ENCODE data around the gene STK39. TPM values are rescaled to one million over a fixed set of nuclear protein-coding genes. Genes with fewer than 3 reads are reported as not detected.

Gene STK39
- polyA plus RNA-seq, 1 donor (not counting 4 experiments of a cell fraction or from before 2014, with no cell fraction given): 20.7 TPM

DNA sequence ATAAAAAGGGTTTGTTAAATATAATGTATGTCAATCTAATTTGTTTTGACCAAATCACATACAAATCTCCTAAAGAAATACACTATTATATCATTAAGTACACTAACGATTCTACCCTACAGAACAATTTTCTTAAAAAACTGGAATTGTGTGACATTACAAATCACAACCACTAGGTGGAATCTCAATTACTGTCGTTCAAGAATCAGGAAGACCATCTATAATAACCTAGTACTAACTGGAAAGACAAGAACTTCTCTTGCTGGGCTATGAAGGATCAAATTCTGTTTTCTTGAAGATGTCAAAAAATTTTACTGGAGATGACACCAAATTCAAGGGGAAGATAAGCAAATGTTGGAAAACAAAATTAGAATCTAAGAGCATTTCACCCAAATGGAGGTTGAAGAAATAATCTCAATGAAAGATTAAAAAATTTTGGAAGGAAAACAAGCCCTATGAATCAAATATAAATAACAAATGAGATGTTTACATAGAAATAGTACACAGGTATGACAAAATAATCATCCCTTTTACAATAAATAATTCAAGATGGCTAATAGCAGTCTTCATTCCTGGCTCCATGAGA is 110.9 kb downstream of the STK39 start:
- Histone ChIP-seq H3K4me3 (ENCODE audit: control insufficient read depth in 2 of 3, extremely low read depth in 1 of 3, insufficient read depth in 2 of 3, low read depth in 1 of 3, low read length in 3 of 3) (no peak overlapping the region), H3K36me3 (ENCODE audit: control insufficient read depth in 2 of 2, extremely low read depth in 1 of 2, insufficient read depth in 2 of 2, low read length in 2 of 2) (peaks cover 1 to 5% of the 10 kb centered on the region in 2 experiments), H4K20me1 (ENCODE audit: control insufficient read depth, extremely low read depth, insufficient read depth, low read length) (no peaks in the 10 kb centered on the region), H3K4me2 (ENCODE audit: control insufficient read depth, extremely low read depth, insufficient read depth, low read depth, low read length) (no peak overlapping the region), H3K9ac (ENCODE audit: control insufficient read depth, extremely low read depth, insufficient read depth, low read length) (no peak overlapping the region), H3K27ac (ENCODE audit: control insufficient read depth, insufficient read depth, low read length) (no peak overlapping the region), H3K27me3 (ENCODE audit: control insufficient read depth, extremely low read depth, insufficient read depth, low read length) (no peaks in the 10 kb centered on the region), H3K79me2 (ENCODE audit: control insufficient read depth, insufficient read depth, low read length) (no peaks in the 10 kb centered on the region), H3K4me1 (ENCODE audit: control insufficient read depth, extremely low read depth, insufficient read depth, low read length) (no peaks in the 10 kb centered on the region), H3K9me1 (ENCODE audit: control insufficient read depth, extremely low read depth, insufficient read depth, low read length) (no peaks in the 10 kb centered on the region), H3K9me3 (ENCODE audit: control insufficient read depth, low read depth, low read length) (no peaks in the 10 kb centered on the region), H2AFZ (ENCODE audit: control insufficient read depth, low read length) (no peak overlapping the region)
- no peak for DNase-seq (ENCODE audit: low read depth, low spot score)
- no peak for TF ChIP-seq EZH2 (IDR thresholded peaks at IDR 0.05; ENCODE audit: low read length)
- TF ChIP-seq, protein P1, sequence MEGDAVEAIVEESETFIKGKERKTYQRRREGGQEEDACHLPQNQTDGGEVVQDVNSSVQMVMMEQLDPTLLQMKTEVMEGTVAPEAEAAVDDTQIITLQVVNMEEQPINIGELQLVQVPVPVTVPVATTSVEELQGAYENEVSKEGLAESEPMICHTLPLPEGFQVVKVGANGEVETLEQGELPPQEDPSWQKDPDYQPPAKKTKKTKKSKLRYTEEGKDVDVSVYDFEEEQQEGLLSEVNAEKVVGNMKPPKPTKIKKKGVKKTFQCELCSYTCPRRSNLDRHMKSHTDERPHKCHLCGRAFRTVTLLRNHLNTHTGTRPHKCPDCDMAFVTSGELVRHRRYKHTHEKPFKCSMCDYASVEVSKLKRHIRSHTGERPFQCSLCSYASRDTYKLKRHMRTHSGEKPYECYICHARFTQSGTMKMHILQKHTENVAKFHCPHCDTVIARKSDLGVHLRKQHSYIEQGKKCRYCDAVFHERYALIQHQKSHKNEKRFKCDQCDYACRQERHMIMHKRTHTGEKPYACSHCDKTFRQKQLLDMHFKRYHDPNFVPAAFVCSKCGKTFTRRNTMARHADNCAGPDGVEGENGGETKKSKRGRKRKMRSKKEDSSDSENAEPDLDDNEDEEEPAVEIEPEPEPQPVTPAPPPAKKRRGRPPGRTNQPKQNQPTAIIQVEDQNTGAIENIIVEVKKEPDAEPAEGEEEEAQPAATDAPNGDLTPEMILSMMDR (optimal IDR thresholded peaks at IDR 0.05 in 1 of 3, IDR thresholded peaks at IDR 0.05 in 1 of 3, conservative IDR thresholded peaks at IDR 0.05 in 1 of 3; ENCODE audit: extremely low read depth in 1 of 3, insufficient read depth in 2 of 3, low read length in 3 of 3): peak in 2 of 3 experiments; percentile 39 to 48
- FAIRE-seq: peak; percentile 26
- dilution Hi-C loops (cut with MboI; ENCODE audit: extremely low pct_ligation_motif_present, low sequenced_read_pairs): no loop called here

DNA sequence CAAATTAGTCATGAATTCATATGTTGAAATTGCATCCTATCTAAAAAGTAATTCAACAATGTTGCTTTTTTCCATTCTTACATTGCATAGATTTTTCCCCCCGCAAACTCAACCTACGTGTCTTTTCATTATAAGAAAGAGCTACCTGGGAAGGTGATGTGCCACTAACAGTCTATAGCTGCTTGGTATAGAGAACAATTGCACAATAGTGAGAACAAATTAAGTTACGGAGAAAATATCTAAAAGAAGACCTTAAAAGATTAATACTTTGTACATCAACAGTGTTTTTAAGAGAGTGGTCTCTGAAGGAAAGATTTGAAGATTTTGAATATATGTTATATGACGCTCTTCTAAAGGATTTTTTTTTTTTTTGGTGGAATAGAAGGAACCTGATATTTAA is 111.8 kb downstream of the STK39 start:
- Histone ChIP-seq H3K9me3 (ENCODE audit: control insufficient read depth, low read depth, low read length) (no peaks in the 10 kb centered on the region), H4K20me1 (ENCODE audit: control insufficient read depth, extremely low read depth, insufficient read depth, low read length) (no peaks in the 10 kb centered on the region), H3K27ac (ENCODE audit: control insufficient read depth, insufficient read depth, low read length) (no peak overlapping the region), H3K9me1 (ENCODE audit: control insufficient read depth, extremely low read depth, insufficient read depth, low read length) (no peaks in the 10 kb centered on the region), H3K4me2 (ENCODE audit: control insufficient read depth, extremely low read depth, insufficient read depth, low read depth, low read length) (no peak overlapping the region), H3K36me3 (ENCODE audit: control insufficient read depth in 2 of 2, extremely low read depth in 1 of 2, insufficient read depth in 2 of 2, low read length in 2 of 2) (peaks cover 1 to 5% of the 10 kb centered on the region in 2 experiments), H3K9ac (ENCODE audit: control insufficient read depth, extremely low read depth, insufficient read depth, low read length) (no peak overlapping the region), H3K4me3 (ENCODE audit: control insufficient read depth in 2 of 3, extremely low read depth in 1 of 3, insufficient read depth in 2 of 3, low read depth in 1 of 3, low read length in 3 of 3) (no peak overlapping the region), H3K79me2 (ENCODE audit: control insufficient read depth, insufficient read depth, low read length) (no peaks in the 10 kb centered on the region), H2AFZ (ENCODE audit: control insufficient read depth, low read length) (no peak overlapping the region), H3K4me1 (ENCODE audit: control insufficient read depth, extremely low read depth, insufficient read depth, low read length) (no peaks in the 10 kb centered on the region), H3K27me3 (ENCODE audit: control insufficient read depth, extremely low read depth, insufficient read depth, low read length) (no peaks in the 10 kb centered on the region)
- dilution Hi-C loops (cut with MboI; ENCODE audit: extremely low pct_ligation_motif_present, low sequenced_read_pairs): no loop called here
- DNase-seq (ENCODE audit: low read depth, low spot score) (no peak), FAIRE-seq (no peak)
- TF ChIP-seq, protein P1 (optimal IDR thresholded peaks at IDR 0.05 in 1 of 3, IDR thresholded peaks at IDR 0.05 in 1 of 3, conservative IDR thresholded peaks at IDR 0.05 in 1 of 3; ENCODE audit: extremely low read depth in 1 of 3, insufficient read depth in 2 of 3, low read length in 3 of 3): no peak
